Panc1 (cell line): Measurements from ENCODE around the gene BRINP2.

Source experiments
- POLR2AphosphoS5 ChIP-seq: IDR thresholded peaks from 2 replicates; pipeline ENCODE4 v1.6.1; 2012; ENCODE audit warnings: mild to moderate bottlenecking, low read depth, low read length, moderate library complexity
- TF ChIP-seq, protein P1 (sequence below): fragments of 450-650 bp; IDR thresholded peaks from 2 replicates; pipeline ENCODE4 v1.5.1; 2017; ENCODE audit warnings: mild to moderate bottlenecking
- TF ChIP-seq, protein P2 (sequence below), 2 experiments: IDR thresholded peaks; 2 replicates each; pipeline ENCODE4 v1.6.1; 2011 to 2012; ENCODE audit warnings: low read depth in 2 of 2, control low read depth in 1 of 2, low read length in 1 of 2, mild to moderate bottlenecking in 1 of 2, moderate library complexity in 1 of 2; ENCODE audit not compliant: insufficient read depth in 1 of 2

DNA sequence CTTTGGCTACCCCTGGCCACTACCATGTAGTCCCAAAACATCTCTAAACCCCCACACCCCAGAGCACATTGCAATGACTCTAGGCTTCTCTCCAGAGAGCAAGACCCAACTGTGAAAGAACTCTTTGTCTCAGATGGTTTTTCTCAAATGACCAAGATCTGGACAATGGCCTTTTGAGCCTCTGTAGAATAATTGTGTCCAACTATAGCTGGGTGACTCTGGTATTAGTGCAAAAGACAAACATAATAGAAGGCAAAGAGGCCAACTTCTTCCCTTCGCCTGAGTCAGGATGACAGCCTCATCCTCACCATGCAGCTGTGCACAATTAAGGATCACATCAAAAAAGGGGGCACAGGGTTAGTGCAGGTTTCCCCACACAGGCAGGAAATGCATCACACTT lies 139.6 kb downstream of the BRINP2 start:
- TF ChIP-seq, protein P1, sequence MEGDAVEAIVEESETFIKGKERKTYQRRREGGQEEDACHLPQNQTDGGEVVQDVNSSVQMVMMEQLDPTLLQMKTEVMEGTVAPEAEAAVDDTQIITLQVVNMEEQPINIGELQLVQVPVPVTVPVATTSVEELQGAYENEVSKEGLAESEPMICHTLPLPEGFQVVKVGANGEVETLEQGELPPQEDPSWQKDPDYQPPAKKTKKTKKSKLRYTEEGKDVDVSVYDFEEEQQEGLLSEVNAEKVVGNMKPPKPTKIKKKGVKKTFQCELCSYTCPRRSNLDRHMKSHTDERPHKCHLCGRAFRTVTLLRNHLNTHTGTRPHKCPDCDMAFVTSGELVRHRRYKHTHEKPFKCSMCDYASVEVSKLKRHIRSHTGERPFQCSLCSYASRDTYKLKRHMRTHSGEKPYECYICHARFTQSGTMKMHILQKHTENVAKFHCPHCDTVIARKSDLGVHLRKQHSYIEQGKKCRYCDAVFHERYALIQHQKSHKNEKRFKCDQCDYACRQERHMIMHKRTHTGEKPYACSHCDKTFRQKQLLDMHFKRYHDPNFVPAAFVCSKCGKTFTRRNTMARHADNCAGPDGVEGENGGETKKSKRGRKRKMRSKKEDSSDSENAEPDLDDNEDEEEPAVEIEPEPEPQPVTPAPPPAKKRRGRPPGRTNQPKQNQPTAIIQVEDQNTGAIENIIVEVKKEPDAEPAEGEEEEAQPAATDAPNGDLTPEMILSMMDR, result no peak
- no peak for TF ChIP-seq POLR2AphosphoS5
- TF ChIP-seq, protein P2, sequence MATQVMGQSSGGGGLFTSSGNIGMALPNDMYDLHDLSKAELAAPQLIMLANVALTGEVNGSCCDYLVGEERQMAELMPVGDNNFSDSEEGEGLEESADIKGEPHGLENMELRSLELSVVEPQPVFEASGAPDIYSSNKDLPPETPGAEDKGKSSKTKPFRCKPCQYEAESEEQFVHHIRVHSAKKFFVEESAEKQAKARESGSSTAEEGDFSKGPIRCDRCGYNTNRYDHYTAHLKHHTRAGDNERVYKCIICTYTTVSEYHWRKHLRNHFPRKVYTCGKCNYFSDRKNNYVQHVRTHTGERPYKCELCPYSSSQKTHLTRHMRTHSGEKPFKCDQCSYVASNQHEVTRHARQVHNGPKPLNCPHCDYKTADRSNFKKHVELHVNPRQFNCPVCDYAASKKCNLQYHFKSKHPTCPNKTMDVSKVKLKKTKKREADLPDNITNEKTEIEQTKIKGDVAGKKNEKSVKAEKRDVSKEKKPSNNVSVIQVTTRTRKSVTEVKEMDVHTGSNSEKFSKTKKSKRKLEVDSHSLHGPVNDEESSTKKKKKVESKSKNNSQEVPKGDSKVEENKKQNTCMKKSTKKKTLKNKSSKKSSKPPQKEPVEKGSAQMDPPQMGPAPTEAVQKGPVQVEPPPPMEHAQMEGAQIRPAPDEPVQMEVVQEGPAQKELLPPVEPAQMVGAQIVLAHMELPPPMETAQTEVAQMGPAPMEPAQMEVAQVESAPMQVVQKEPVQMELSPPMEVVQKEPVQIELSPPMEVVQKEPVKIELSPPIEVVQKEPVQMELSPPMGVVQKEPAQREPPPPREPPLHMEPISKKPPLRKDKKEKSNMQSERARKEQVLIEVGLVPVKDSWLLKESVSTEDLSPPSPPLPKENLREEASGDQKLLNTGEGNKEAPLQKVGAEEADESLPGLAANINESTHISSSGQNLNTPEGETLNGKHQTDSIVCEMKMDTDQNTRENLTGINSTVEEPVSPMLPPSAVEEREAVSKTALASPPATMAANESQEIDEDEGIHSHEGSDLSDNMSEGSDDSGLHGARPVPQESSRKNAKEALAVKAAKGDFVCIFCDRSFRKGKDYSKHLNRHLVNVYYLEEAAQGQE (IDR thresholded peaks at IDR 0.05; ENCODE audit: insufficient read depth in 1 of 2, low read depth in 2 of 2, low read length in 1 of 2), result no peak
